HEK293T (cell line): ENCODE results near the gene ARHGAP32.

Source experiments
- CTCF ChIA-PET: fragments of 350-600 bp; formaldehyde crosslinking; extraction: SDS; loops from one replicate; lab custom pipeline; 2021; ENCODE audit warnings: antibody characterized with exemption, inconsistent platforms; lab: Yijun Ruan, JAX
- POLR2A ChIA-PET: fragments of 350-600 bp; formaldehyde crosslinking; extraction: SDS; loops from one replicate; lab custom pipeline; 2020; ENCODE audit warnings: antibody characterized with exemption, inconsistent platforms; lab: Yijun Ruan, JAX
- DNase-seq: peaks from one replicate; pipeline ENCODE4 v3.0.0; 2012; ENCODE audit warnings: mixed read lengths; ENCODE audit errors: extremely low spot score
- ARNT ChIP-seq: fragments of 450-650 bp; IDR thresholded peaks from 2 replicates; pipeline ENCODE4 v1.6.1; 2017; ENCODE audit warnings: mild to moderate bottlenecking
- BHLHE40 ChIP-seq: fragments of 450-650 bp; IDR thresholded peaks from 2 replicates; pipeline ENCODE4 v1.6.1; 2016; ENCODE audit warnings: mild to moderate bottlenecking, moderate library complexity, borderline replicate concordance
- CTBP1 ChIP-seq: fragments of 450-650 bp; IDR thresholded peaks from 2 replicates; pipeline ENCODE4 v1.6.1; 2016; ENCODE audit warnings: borderline replicate concordance
- ELF4 ChIP-seq: fragments of 450-650 bp; IDR thresholded peaks from 2 replicates; pipeline ENCODE4 v1.6.1; 2017; ENCODE audit warnings: antibody characterized with exemption
- FOXA1 ChIP-seq: fragments of 450-650 bp; IDR thresholded peaks from 2 replicates; pipeline ENCODE4 v1.6.1; 2016; ENCODE audit warnings: mild to moderate bottlenecking
- FOXK2 ChIP-seq: fragments of 450-650 bp; IDR thresholded peaks from 2 replicates; pipeline ENCODE4 v1.6.1; 2016; ENCODE audit warnings: mild to moderate bottlenecking
- FOXM1 ChIP-seq: fragments of 450-650 bp; IDR thresholded peaks from 2 replicates; pipeline ENCODE4 v1.6.1; 2017; ENCODE audit warnings: mild to moderate bottlenecking, borderline replicate concordance
- HDGF ChIP-seq: fragments of 450-650 bp; IDR thresholded peaks from 2 replicates; pipeline ENCODE4 v1.6.1; 2017; ENCODE audit warnings: antibody characterized with exemption, borderline replicate concordance
- L3MBTL2 ChIP-seq: fragments of 450-650 bp; conservative IDR thresholded peaks from 2 replicates; pipeline ENCODE4 v1.6.1; 2016; ENCODE audit warnings: mild to moderate bottlenecking
- LEF1 ChIP-seq: fragments of 450-650 bp; IDR thresholded peaks from 2 replicates; pipeline ENCODE4 v1.6.1; 2017; ENCODE audit warnings: mild to moderate bottlenecking, borderline replicate concordance
- NFRKB ChIP-seq: fragments of 450-650 bp; IDR thresholded peaks from 2 replicates; pipeline ENCODE4 v1.6.1; 2016; ENCODE audit warnings: mild to moderate bottlenecking, moderate library complexity
- PKNOX1 ChIP-seq: fragments of 450-650 bp; IDR thresholded peaks from 2 replicates; pipeline ENCODE4 v1.6.1; 2016
- SP1 ChIP-seq: fragments of 450-650 bp; IDR thresholded peaks from 2 replicates; pipeline ENCODE4 v1.6.1; 2017
- SUZ12 ChIP-seq: fragments of 450-650 bp; IDR thresholded peaks from 2 replicates; pipeline ENCODE4 v1.6.1; 2016; ENCODE audit warnings: mild to moderate bottlenecking
- TARDBP ChIP-seq: fragments of 450-650 bp; IDR thresholded peaks from 2 replicates; pipeline ENCODE4 v1.6.1; 2016
- ZNF384 ChIP-seq: fragments of 450-650 bp; IDR thresholded peaks from 2 replicates; pipeline ENCODE4 v1.6.1; 2016

Gene ARHGAP32

GRCh38 chr11:129093283-129093682, 98.8 kb downstream of the ARHGAP32 start:
- TF ChIP-seq ELF4 (no peak), NFRKB (no peak), FOXK2 (no peak), CTBP1 (no peak), ZNF384 (no peak), L3MBTL2 (no peak), PKNOX1 (no peak), BHLHE40 (no peak), LEF1 (no peak), TARDBP (no peak), ARNT (no peak), FOXA1 (no peak), HDGF (no peak), FOXM1 (no peak), SP1 (no peak), SUZ12 (no peak)
- POLR2A ChIA-PET, result no interaction called here
- CTCF ChIA-PET, result interaction anchor here (0.7 kb wide), 1 partner anchor 164 kb away, joined by 3 read pairs; no protein-coding TSS in a partner anchor
- no peak for DNase-seq

- TF ChIP-seq NFRKB, result no peak
- TF ChIP-seq CTBP1, result no peak
- no peak for TF ChIP-seq ZNF384
- TF ChIP-seq LEF1, result no peak
- no peak for TF ChIP-seq ARNT
- TF ChIP-seq SP1, result no peak
- TF ChIP-seq FOXK2, result no peak
- no peak for TF ChIP-seq FOXM1
- no peak for TF ChIP-seq SUZ12
- TF ChIP-seq L3MBTL2, result no peak
- no peak for TF ChIP-seq TARDBP
- no peak for TF ChIP-seq PKNOX1
- no peak for TF ChIP-seq BHLHE40
- no peak for TF ChIP-seq ELF4
- TF ChIP-seq HDGF, result no peak
- no peak for TF ChIP-seq FOXA1
- ChIA-PET POLR2A (no interaction called here), CTCF (no interaction called here)
- DNase-seq, result no peak
Measured at GRCh38 chr11:129090056-129090455, 102.1 kb downstream of the ARHGAP32 start.

GRCh38 chr11:129089279-129089678, 102.8 kb downstream of the ARHGAP32 start:
- no peak for DNase-seq
- POLR2A ChIA-PET, result no interaction called here
- no peak for TF ChIP-seq FOXK2
- no peak for TF ChIP-seq ELF4
- no peak for TF ChIP-seq FOXA1
- no peak for TF ChIP-seq TARDBP
- TF ChIP-seq BHLHE40, result no peak
- no peak for TF ChIP-seq LEF1
- TF ChIP-seq CTBP1, result no peak
- no peak for TF ChIP-seq SUZ12
- no peak for TF ChIP-seq FOXM1
- no peak for TF ChIP-seq L3MBTL2
- no peak for TF ChIP-seq NFRKB
- TF ChIP-seq ARNT, result no peak
- TF ChIP-seq PKNOX1, result no peak
- TF ChIP-seq HDGF, result no peak
- TF ChIP-seq ZNF384, result no peak
- TF ChIP-seq SP1, result no peak
- CTCF ChIA-PET, result no interaction called here

DNA sequence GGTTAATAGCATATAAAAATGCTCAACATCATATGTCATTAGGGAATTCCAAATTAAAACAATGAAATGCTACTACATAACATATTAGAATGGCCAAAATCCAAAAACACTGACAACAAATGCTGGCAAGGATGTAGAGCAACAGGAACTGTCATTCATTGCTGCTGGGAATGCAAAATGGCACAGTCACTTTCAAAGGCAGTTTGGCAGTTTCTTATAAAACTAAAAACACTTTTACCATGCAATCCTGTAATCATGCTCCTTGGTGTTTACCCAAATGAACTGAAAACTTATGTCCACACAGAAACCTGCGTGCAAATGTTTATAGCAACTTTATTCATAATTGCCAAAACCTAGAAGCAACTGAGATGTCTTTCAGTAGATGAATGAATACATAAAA, 105.1 kb downstream of the ARHGAP32 start:
- ChIA-PET POLR2A (no interaction called here), CTCF (no interaction called here)
- TF ChIP-seq ARNT (no peak), ELF4 (no peak), NFRKB (no peak)
- no peak for DNase-seq

DNA sequence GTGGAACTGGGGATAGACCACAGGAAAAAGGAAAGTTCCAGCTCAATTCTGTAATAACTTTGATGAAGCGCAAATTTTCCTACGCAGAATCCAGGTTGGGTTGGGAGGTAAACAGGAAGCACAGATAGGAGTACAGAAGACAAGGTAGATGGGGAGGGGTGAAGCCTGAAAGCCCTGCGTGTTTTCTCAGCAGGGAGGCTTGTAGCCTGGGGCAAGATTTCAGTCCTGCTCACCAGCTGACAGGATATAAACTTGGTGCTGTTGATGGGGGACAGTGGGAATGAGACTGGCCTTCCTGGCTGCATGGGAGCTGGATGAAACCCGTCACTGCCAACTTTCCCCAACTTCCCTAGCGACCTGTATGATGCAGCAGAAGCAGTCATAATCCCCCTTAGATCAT, 114.9 kb downstream of the ARHGAP32 start:
- DNase-seq, result no peak
- ChIA-PET POLR2A (no interaction called here), CTCF (interaction anchor here (0.5 to 0.6 kb wide), 2 partner anchors 74 to 1006 kb away, joined by 3 read pairs; no protein-coding TSS in a partner anchor)
- TF ChIP-seq ELF4 (no peak), ZNF384 (no peak), L3MBTL2 (no peak), BHLHE40 (no peak), SP1 (no peak), FOXM1 (no peak), LEF1 (no peak), FOXK2 (no peak), CTBP1 (no peak), NFRKB (no peak), TARDBP (no peak), PKNOX1 (no peak), ARNT (no peak), SUZ12 (no peak), FOXA1 (no peak), HDGF (no peak)

GRCh38 chr11:129075757-129076156, 116.4 kb downstream of the ARHGAP32 start:
- ChIA-PET POLR2A (no interaction called here), CTCF (no interaction called here)
- DNase-seq, result no peak
- TF ChIP-seq BHLHE40 (no peak), TARDBP (no peak), NFRKB (no peak), FOXA1 (no peak), ZNF384 (no peak), PKNOX1 (no peak), LEF1 (no peak), ARNT (no peak)
